NCI-H2227 (cell line): ENCODE results near the gene KIAA0232.
"Not testable (repeated sequence)": the region's sequence is repeated elsewhere in the genome, so short reads cannot be mapped to it uniquely, and the experiment has no call there.

Experiments
- DNase-seq: peaks from one replicate; lab custom pipeline; 2025; ENCODE audit not compliant: unreplicated experiment; lab: John Stamatoyannopoulos, UW

The KIAA0232 gene

DNA sequence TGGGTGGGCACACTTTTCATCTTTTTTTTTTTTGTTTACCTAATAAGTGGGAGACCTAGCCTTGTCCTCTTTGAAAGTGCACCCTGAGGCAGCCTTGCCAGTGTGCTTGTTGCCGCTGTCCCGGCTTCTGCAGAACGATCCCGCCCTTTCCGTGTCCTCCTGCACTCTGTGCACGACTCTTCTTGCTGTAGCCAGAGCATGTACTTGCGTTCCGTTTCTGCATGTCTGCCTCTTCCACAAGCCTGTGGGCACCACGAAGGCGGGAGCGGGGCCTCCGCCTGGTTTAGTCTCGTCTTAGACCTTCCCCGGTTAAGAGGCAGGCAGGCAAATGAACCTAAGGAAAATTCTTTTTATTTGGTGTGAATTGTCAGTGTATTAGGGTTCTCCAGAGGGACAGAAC is 94.5 kb downstream of the KIAA0232 start:
- no peak for DNase-seq

GRCh38 chr4:6878451-6879059 is 96.0 kb downstream of the KIAA0232 start:
- DNase-seq = no peak

GRCh38 chr4:6880691-6881090 is 98.2 kb downstream of the KIAA0232 start:
- no peak for DNase-seq

DNA sequence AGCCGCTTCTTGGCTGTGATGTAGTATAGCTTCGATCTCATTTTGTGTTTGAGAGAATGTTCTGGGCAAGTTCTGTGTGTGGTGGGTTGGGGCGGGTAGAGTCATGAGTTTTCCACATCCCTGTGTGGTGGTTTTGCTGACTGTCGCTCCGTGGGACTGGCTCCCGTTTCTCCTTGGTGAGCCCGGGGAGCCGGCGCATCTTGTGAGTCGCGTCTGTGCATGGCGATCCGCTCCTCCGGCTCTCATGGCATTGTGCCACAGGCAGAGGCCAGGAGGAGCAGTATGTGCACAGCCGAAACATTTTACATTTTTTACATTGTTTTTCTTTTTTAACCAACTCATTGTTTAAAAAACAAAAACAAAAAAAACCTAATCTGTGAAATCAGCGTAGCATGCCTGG is 99.4 kb downstream of the KIAA0232 start:
- no peak for DNase-seq

- no peak for DNase-seq
Measured at GRCh38 chr4:6884341-6884870, 101.9 kb downstream of the KIAA0232 start.

DNA sequence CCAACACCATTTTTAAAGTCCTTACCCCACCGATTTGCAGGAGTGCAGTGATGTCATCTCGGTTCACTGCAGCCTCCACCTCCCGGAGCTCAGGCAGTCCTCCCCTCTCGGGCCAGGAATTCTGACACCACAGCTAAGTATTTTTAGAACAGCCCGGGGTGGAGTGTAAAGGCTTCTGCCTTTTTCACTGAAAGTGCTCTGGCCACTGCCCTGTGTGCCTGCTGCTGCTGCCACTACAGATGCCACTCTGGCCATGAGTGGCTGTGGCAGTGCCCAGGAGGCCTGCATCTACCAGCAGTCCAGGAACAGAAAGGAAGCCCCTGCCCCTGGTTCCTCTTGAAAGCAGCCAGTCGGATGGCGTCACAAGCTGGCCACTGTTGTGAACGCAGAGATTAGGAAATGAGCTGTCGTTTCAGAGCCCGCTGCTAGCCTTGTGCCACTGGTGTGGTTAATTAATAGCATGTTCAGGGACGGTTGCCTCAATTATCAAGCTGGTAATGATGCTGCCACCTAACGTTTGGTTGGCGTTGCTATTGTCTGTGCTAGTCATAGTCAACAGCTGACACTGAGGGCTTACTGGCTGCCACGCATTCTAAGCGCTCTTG is 103.5 kb downstream of the KIAA0232 start:
- peak; percentile 24 for DNase-seq

DNA sequence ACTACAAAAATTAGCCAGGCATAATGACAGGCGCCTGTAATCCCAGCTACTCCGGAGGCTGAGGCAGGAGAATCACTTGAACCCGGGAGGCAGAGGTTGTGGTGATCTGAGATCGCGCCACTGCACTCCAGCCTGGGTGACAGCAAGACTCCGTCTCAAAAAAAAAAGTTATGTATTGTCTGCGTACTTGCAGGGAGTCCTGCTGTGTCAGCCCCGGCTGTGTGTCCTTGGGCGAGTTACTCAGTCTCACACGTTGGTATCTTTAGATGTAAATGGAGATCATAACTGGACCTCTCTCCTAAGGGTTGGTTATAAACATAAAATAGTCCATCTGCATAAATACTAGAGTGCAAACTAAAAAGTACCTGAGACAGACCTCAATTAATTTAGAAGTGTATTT is 104.4 kb downstream of the KIAA0232 start:
- DNase-seq = no peak

DNA sequence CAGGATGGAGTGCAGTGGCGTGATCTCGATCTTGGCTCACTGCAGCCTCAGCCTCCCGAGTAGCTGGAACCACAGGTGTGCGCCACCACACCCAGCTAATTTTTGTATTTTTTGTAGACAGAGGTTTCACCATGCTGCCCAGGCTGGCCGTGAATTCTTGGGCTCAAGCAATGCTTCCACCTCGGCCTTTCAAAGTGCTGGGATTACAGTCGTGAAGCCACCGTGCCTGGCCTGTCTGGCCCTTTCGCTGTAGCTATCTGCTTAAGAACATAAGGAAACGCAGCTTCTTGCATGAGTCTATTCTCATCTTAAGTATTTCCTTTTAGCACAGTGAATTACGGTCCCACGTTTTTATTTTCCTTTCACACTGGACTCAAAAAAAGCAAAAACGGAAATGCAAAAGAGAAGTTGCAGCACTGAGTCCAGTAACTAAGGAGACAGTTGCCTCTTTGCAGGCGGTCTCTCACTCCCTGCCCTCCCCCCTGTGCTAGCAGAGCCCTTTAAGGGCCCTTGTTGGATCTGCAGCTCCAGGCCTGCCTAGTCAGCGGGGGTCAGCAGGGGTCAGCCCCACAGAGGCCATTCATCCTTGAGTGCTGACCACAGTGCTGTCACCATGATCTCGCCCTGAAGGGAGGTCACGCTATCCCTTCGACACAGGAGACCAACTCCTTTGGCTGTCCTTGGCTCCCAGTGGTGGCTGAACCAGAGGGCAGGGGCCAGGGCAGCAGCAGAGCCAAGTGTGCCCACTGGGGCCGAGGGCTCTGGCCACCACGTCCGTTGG is 105.3 kb downstream of the KIAA0232 start:
- no peak for DNase-seq

DNA sequence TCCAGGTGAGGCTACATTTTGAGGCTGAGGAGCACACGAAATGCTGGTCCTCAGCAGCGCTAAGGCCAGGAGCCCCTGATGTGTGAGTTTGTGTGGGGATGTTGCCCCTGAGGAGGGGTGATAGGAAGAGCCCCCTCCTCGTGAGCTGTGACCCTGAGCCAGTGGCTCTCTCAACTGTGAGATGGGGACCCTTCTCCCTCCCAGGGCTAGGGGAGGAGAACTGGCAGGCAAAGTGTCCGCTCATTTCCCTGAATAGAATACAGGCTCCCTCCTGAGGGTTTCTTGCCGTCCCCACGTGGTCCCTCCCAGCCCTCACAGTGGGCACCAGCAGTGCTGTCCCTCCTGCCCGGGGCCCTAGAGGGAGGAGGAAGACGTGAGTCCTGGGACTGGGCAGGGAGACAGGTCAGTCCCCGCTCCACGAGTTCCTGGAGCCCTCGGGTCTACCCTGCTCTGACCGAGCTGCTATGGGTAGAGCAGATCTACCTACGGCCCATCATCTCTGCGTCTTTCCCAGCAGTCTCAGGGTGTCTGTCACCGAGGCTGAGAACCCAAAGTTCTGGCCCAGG is 106.1 kb downstream of the KIAA0232 start:
- DNase-seq = no peak

GRCh38 chr4:6889101-6889735 is 106.7 kb downstream of the KIAA0232 start:
- DNase-seq = no peak

DNA sequence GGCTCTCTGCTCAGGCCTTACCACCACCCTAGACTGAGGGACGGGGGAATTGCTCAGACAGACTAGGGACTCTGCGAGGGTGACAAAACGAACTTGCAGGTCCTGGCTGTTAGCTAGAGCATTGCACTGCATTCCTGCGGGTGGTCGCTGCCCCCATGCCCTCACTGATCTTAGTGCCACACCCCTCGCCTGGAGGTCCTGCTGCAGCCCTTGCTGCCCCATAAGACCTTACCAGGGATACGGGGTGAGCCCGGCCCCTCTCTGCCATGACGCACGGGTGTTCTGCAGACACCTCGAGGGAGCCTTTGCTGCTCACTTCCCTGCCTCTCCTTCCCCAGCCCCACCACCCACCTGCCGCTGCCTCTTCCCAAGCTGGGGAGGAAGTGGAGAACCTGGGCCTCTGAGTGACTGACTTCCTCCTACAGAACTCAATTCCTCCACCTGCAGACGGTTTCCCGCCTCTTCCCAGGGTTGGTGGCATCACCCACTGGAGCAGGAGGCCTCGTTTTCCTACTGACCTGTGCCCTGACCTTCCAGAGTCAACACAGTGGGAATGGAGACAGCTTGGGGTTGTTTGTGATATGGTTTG is 107.3 kb downstream of the KIAA0232 start:
- DNase-seq = no peak

DNA sequence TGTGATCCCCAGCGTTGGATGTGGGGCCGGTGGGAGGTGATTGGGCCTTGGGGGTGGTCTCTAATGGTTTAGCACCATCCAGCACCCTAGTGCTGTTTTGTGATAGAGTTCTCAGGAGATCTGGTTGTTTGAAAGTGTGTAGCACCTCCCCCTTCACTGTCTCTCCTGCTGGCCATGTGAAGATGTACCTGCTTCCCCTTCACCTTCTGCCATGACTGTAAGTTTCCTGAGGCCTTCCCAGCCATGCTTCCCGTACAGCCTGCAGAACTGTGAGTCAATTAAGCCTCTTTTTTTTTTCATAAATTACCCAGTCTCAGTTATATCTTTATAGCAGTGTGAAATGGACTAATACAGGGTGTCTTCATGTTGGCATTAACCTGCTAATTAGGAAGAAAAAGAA is 107.8 kb downstream of the KIAA0232 start:
- DNase-seq = no peak

DNA sequence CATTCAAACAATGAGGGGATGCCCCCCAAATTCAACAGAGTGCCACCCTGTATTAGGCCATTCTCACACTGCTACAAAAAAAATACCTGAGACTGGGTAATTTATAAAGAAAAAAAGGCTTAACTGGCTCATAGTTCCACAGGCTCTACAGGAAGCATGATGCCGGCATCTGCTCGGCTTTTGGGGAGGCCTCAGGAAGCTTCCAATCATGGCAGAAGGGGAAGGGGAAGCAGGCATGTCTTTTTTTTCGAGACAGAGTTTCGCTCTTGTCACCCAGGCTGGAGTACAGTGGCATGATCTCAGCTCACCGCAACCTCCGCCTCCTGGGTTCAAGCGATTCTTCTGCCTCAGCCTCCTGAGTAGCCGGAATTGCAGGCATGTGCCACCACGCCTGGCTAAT is 108.4 kb downstream of the KIAA0232 start:
- DNase-seq = not testable (repeated sequence)

DNA sequence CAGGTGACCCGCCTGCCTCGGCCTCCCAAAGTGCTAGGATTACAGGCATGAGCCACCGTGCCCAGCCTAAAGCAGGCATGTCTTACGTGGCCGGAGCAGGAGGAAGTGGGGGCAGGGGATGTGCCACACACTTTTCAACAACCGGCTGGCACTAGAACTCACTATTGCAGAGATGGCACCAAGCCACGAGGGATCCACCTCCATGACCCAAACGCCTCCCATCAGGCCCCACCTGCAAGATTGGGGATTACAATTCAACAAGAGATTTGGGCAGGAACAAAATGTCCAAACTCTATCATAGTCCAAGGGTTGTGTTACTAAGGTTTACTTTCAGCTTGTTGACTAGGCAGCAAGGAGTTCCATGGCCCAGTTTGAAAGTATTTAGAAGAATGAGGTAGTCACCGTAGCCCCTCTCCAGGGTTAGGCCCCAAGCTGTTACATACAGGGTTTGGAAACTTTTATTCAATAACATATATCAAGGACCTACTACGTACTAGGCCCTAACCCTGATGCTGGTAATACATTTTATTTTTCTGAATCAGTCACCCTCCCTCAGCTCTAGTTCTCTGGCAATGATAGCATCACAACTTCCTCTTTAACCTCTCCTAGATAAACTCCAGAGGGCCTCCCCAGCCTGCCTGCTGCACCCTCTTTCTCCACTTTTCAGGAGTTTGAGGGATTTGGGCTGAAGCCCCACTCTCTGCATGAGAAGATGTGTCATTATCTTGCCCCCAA is 109.1 kb downstream of the KIAA0232 start:
- DNase-seq = no peak

GRCh38 chr4:6892190-6892908 is 109.8 kb downstream of the KIAA0232 start:
- DNase-seq = peak; percentile 18

DNA sequence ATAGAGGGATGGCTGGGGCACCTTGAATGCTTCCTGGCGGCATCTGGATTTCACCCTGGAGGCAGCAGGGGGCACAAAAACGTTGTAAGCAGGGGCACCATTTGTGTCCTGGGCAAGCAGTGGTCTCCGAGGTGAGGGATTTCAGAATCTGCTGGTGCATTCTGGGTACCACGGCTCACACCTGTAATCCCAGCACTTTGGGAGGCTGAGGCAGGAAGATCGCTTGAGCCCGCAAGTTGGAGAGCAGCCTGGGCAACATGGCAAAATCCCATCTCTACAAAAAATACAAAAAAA is 110.3 kb downstream of the KIAA0232 start:
- no peak for DNase-seq

GRCh38 chr4:6893449-6894085 is 111.0 kb downstream of the KIAA0232 start:
- no peak for DNase-seq

DNA sequence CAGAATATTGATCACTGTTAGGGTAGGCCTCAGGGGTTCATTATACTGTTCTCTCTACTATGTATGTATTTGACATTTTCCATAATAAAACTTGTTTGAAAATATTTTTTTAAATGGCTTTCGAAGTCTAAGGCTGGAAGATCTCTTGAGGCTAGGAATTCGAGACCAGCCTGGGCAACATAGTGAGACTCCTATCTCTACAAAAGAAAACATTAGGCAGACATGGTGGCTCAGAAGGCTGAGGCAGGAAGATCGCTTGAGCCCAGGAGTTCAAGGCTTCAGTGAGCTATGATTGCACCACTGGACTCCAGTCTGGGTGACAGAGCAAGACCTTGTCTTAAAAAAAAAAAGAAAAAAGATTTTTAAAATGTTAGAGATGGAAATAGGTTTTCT is 111.6 kb downstream of the KIAA0232 start:
- DNase-seq = no peak
